ENCODE data around the gene CD46. TPM values are rescaled to one million over a fixed set of nuclear protein-coding genes. Genes with fewer than 3 reads are reported as not detected.

The CD46 gene
- total and polyA plus RNA-seq, 12 donors = 44.0 to 114 (median 94.6) TPM

GRCh38 chr1:207817778-207818751 lies 66.2 kb downstream of the CD46 start:
- Histone ChIP-seq H3K4me1 (peaks cover 49 to 93% (median 88%) of the 10 kb centered on the region in 9 donors), H3K27ac (peak overlapping the region; percentile 19 to 100 (median 92)), H3K27me3 (no peaks in the 10 kb centered on the region), H3K9me3 (no peaks in the 10 kb centered on the region), H3K36me3 (peaks cover 0 to 73% (median 44%) of the 10 kb centered on the region in 9 donors), H3K4me3 (peak overlapping the region in 9 of 10 donors; percentile 19 to 85 (median 70))
- TF ChIP-seq CTCF (IDR thresholded peaks at IDR 0.05) = no peak
- WGBS, 2 donors = 85 to 90% methylated on average over 35 to 48 of the region's 48 CpGs
- peak in 1 of 2 donors; percentile 62 for DNase-seq
- peak in 7 of 8 donors; percentile 35 to 62 (median 47) for ATAC-seq
- intact Hi-C loops (cut with DNase I) = no loop called here

- Histone ChIP-seq H3K27ac (peak overlapping the region; percentile 11 to 100 (median 92)), H3K27me3 (no peaks in the 10 kb centered on the region), H3K4me3 (peak overlapping the region; percentile 2 to 85 (median 68)), H3K9me3 (no peaks in the 10 kb centered on the region), H3K36me3 (peaks cover 0 to 63% (median 41%) of the 10 kb centered on the region in 9 donors), H3K4me1 (peaks cover 43 to 85% (median 80%) of the 10 kb centered on the region in 9 donors)
- 40 to 44% methylated on average over 18 of the region's 18 CpGs for WGBS, 2 donors
- TF ChIP-seq CTCF (IDR thresholded peaks at IDR 0.05) = no peak
- intact Hi-C loops (cut with DNase I) = no loop called here
- ATAC-seq (no peak), DNase-seq (no peak)
These were observed 67.2 kb downstream of the CD46 start for GRCh38 chr1:207818971-207819451.

GRCh38 chr1:207820568-207821463 lies 69.0 kb downstream of the CD46 start:
- no peak for ATAC-seq
- no peak for DNase-seq

More at GRCh38 chr1:207820568-207821463, 69.0 kb downstream of the CD46 start:
- 70 to 79% methylated on average over 22 of the region's 22 CpGs for WGBS, 2 donors
- peaks cover 44 to 85% (median 80%) of the 10 kb centered on the region in 9 donors for H3K4me1 ChIP-seq
- H3K9me3 ChIP-seq = no peaks in the 10 kb centered on the region
- H3K4me3 ChIP-seq = peak overlapping the region; percentile 36 to 85 (median 72)
- intact Hi-C loops (cut with DNase I) = loop anchor here in 1 of 10 donors (10.0 kb wide), 1 partner anchor 144 kb away; no protein-coding TSS in a partner anchor
- peaks cover 0 to 45% (median 25%) of the 10 kb centered on the region in 9 donors for H3K36me3 ChIP-seq
- peak overlapping the region; percentile 59 to 100 (median 95) for H3K27ac ChIP-seq
- no peaks in the 10 kb centered on the region for H3K27me3 ChIP-seq
- TF ChIP-seq CTCF (IDR thresholded peaks at IDR 0.05) = no peak
